Upper lobe of left lung (tissue), 6 donors: ENCODE measurements around the gene TBC1D9. TPM values are rescaled to one million over a fixed set of nuclear protein-coding genes. Genes with fewer than 3 reads are reported as not detected.

ENCODE experiments used
- ATAC-seq, 2 donors: fragments of 200-7000 bp; cut with Tn5 transposase; one replicate each; pipeline ENCODE4 v1.9.1; 2022; ENCODE audit warnings: mild to moderate bottlenecking in 2 of 2, moderate library complexity in 2 of 2; ENCODE audit not compliant: low FRiP score in 2 of 2
- DNase-seq, 2 donors: peaks; one replicate each; pipeline ENCODE4 v3.0.0-alpha.2; 2019 to 2020
- H3K27ac ChIP-seq, 4 donors: fragments of 200-600 bp; sonication (generic); one replicate each; pipeline ENCODE4 v1.5.1; 2016 to 2019
- H3K27me3 ChIP-seq, 4 donors: fragments of 200-600 bp; sonication (generic); one replicate each; pipeline ENCODE4 v1.5.1; 2017 to 2019
- H3K36me3 ChIP-seq, 4 donors: fragments of 200-600 bp; sonication (generic); one replicate each; pipeline ENCODE4 v1.5.1; 2016 to 2019
- H3K4me1 ChIP-seq, 4 donors: fragments of 200-600 bp; sonication (generic); one replicate each; pipeline ENCODE4 v1.5.1; 2018 to 2019
- H3K4me3 ChIP-seq, 4 donors: fragments of 200-600 bp; sonication (generic); one replicate each; pipeline ENCODE4 v1.5.1; 2017 to 2019; ENCODE audit warnings: mild to moderate bottlenecking in 2 of 4, moderate library complexity in 1 of 4
- H3K9me3 ChIP-seq, 4 donors: fragments of 200-600 bp; sonication (generic); one replicate each; pipeline ENCODE4 v1.5.1; 2018 to 2019
- EP300 ChIP-seq, 4 donors: sonication (generic); formaldehyde crosslinking; IDR thresholded peaks; one replicate each; pipeline ENCODE4 v1.5.1; 2017; ENCODE audit warnings: antibody characterized with exemption in 4 of 4, control low read depth in 2 of 4
- POLR2A ChIP-seq, 4 donors: fragments of 450-650 bp; IDR thresholded peaks; one replicate each; pipeline ENCODE4 v1.5.1; 2016 to 2017; ENCODE audit warnings: antibody characterized with exemption in 4 of 4, mild to moderate bottlenecking in 2 of 4
- POLR2AphosphoS5 ChIP-seq, 2 donors: sonication (generic); formaldehyde crosslinking; IDR thresholded peaks; one replicate each; pipeline ENCODE4 v1.5.1; 2017; ENCODE audit warnings: antibody characterized with exemption in 2 of 2
- WGBS, 2 donors: methylation state at CpG; one replicate each; pipeline ENCODE4 v1.1.5; 2017 to 2018; 5-methylcytosine and 5-hydroxymethylcytosine counted together
- total RNA-seq, 6 donors: library from RNA; depleted of rRNA in 4 of 6; stranded (reverse); fragments of >200 nt in 4 of 6; gene quantifications; one replicate each; pipeline versions ENCODE4 v1.1.0 to v1.2.1, GENCODE V29; 2016 to 2021
- TF ChIP-seq, protein P1 (sequence below), 6 experiments: fragments of 450-650 bp in 4 of 6; fragments of 200-600 bp in 2 of 6; sonication (generic) in 2 of 6; IDR thresholded peaks; one replicate each; pipeline ENCODE4 v1.5.1; 2016 to 2019; ENCODE audit warnings: antibody characterized with exemption in 6 of 6
- donor health status: DM: no; HTN: no; CAD: no; lungs with moderate emphysema.
- donor health status: DM: no; HTN: yes; CAD: no; lungs with severe emphysema.

The TBC1D9 gene
- total RNA-seq, 6 donors from 2014 or later = 33.7 to 41.9 (median 38.1) TPM

DNA sequence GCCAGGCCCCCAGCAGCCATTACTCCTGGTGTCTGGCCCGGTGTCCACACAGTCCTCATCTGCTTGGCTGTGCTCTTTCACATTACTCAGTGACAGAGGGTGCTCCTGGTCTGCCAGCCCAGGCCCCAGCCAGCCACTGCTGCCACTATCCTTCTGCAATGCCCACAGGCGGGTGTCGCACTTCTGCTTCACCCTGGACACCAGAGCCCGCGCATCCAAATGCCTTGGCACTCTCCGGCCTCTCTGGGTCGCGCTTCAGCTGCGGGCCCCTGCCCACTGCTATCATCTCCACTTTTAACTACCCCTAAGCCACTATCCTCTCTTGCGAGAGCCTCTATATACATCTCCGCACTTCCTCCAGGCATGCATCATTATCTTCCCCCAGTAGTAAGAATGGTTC, 111.0 kb downstream of the TBC1D9 start:
- peak in 1 of 2 donors; percentile 60 for DNase-seq
- H3K27me3 ChIP-seq = no peaks in the 10 kb centered on the region
- peaks cover 0 to 13% (median 7%) of the 10 kb centered on the region in 4 donors for H3K4me1 ChIP-seq
- peak in 1 of 2 donors; percentile 4 for ATAC-seq
- WGBS, 2 donors = 95 to 96% methylated on average over 10 to 11 of the region's 11 CpGs
- peaks cover 0 to 36% (median 19%) of the 10 kb centered on the region in 4 donors for H3K36me3 ChIP-seq
- H3K4me3 ChIP-seq = no peak overlapping the region
- H3K9me3 ChIP-seq = no peaks in the 10 kb centered on the region
- H3K27ac ChIP-seq = no peak overlapping the region
- TF ChIP-seq POLR2A (IDR thresholded peaks at IDR 0.05) = no peak
- no peak for TF ChIP-seq EP300 (IDR thresholded peaks at IDR 0.05)
- TF ChIP-seq, protein P1, sequence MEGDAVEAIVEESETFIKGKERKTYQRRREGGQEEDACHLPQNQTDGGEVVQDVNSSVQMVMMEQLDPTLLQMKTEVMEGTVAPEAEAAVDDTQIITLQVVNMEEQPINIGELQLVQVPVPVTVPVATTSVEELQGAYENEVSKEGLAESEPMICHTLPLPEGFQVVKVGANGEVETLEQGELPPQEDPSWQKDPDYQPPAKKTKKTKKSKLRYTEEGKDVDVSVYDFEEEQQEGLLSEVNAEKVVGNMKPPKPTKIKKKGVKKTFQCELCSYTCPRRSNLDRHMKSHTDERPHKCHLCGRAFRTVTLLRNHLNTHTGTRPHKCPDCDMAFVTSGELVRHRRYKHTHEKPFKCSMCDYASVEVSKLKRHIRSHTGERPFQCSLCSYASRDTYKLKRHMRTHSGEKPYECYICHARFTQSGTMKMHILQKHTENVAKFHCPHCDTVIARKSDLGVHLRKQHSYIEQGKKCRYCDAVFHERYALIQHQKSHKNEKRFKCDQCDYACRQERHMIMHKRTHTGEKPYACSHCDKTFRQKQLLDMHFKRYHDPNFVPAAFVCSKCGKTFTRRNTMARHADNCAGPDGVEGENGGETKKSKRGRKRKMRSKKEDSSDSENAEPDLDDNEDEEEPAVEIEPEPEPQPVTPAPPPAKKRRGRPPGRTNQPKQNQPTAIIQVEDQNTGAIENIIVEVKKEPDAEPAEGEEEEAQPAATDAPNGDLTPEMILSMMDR (IDR thresholded peaks at IDR 0.05) = no peak
- no peak for TF ChIP-seq POLR2AphosphoS5 (IDR thresholded peaks at IDR 0.05)

DNA sequence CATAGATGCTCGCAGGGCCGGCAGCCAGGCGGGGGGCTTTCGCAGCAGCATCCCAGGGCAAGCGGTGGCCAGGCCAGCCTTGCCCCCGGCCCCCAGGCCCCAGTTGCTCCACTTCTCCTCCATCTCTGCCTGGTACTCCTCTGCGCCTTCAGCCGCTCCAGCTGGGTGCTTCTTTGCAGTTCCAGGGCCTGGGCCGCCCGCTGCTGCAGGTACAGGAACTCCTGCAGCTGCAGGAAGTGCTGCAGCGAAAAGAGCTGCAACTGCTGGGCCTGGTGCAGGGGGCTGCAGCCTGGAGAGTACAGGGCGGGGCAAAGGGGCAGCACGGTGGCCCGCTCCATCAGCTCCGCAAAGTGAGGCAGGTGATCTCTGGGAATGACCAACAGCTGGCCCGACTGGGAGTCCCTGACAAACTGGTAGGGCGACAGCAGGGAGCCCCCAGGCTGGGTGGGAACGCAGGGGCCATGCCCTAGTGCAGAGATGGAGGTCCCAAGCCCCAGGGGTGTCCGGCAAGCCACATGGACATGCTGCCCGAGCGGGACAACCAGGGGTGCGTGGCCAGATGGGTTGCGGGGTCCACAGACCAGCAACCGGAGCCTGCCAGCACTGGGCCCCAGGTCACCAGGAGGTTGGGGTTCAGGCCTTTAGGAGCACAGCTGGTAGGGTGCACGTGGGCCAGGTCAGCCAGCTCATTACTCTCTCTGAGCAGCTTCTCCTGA, 111.6 kb downstream of the TBC1D9 start:
- TF ChIP-seq POLR2A (IDR thresholded peaks at IDR 0.05) = no peak
- TF ChIP-seq, protein P1 (IDR thresholded peaks at IDR 0.05) = no peak
- no peak for TF ChIP-seq POLR2AphosphoS5 (IDR thresholded peaks at IDR 0.05)
- Histone ChIP-seq H3K27ac (no peak overlapping the region), H3K27me3 (no peaks in the 10 kb centered on the region), H3K4me1 (peaks cover 0 to 13% (median 7%) of the 10 kb centered on the region in 4 donors), H3K36me3 (peaks cover 0 to 36% (median 19%) of the 10 kb centered on the region in 4 donors), H3K9me3 (no peaks in the 10 kb centered on the region), H3K4me3 (no peak overlapping the region)
- WGBS, 2 donors = 94% methylated on average over 22 of the region's 25 CpGs; no CpG with 5 or more reads in 1 of the 2 donors
- ATAC-seq (peak in 1 of 2 donors; percentile 3), DNase-seq (peak in 1 of 2 donors; percentile 79)

DNA sequence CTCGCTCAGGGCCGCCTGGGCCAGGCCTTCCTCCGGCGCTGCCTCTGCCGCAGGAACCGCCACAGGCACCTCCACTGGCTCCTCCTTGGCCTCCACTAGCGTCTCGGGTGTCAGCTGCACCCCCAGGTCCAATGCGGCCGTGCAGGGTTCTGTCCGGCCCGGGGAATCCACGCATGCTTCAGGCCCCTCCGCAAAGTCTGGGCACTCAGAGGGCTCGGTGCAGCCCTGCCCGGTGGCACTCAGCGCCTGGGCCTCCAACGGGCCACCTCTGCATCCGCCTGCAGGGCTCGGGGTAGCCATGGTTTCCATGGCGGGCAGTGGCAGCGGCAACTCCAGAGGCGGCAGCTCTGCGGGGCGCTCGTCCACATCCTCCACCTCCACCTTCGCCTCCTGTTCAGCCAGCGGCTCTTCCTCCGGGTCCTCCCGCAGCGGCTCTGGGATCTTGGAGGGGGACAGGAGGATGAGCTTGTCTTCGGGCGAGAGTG, 112.6 kb downstream of the TBC1D9 start:
- DNase-seq (peak in 1 of 2 donors; percentile 82), ATAC-seq (no peak)
- Histone ChIP-seq H3K4me1 (peaks cover 0 to 13% (median 7%) of the 10 kb centered on the region in 4 donors), H3K27ac (no peak overlapping the region), H3K9me3 (no peaks in the 10 kb centered on the region), H3K4me3 (no peak overlapping the region), H3K36me3 (peaks cover 0 to 37% (median 19%) of the 10 kb centered on the region in 4 donors), H3K27me3 (no peaks in the 10 kb centered on the region)
- TF ChIP-seq, protein P1 (IDR thresholded peaks at IDR 0.05) = no peak
- no peak for TF ChIP-seq EP300 (IDR thresholded peaks at IDR 0.05)
- no peak for TF ChIP-seq POLR2AphosphoS5 (IDR thresholded peaks at IDR 0.05)
- no peak for TF ChIP-seq POLR2A (IDR thresholded peaks at IDR 0.05)
- WGBS, 2 donors = 96 to 97% methylated on average over 23 of the region's 33 CpGs

DNA sequence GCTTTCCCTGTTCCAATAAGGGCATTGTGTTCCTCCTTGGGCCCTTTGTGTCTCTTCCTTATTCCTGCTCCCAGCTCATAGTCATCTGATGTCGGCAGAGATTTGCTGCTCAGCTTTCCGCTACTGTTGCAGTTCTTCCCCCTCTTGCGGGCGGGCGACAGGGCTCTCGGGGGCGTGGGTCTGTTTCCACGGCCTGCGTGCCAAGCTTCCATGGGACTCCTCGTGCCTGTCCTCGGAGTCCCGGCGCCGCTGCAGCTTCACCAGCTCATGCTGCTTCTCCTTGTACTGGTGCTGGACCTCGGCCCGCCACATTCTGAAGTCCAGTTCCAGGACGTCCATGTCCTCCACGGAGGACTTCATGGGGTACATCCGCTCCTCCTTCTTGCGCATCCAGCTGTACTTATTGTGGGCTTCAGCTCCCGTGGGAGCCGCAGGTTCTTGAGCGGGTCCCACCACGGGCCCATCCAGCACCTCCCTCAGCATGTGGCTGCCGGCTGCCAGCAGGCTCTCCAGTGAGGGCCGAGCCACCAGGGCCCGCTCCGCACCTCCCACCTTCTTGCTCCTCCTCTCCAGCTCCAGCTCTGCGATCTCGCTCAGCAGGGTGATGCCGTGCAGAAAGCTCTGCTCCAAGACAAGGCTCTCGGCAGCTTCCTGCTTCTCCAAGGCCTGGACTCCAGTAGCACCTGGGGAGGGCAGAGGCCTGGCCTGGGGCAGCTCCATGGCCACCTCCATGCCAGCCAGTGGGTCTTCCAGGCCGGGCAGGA, 113.3 kb downstream of the TBC1D9 start:
- peaks cover 0 to 13% (median 7%) of the 10 kb centered on the region in 4 donors for H3K4me1 ChIP-seq
- no peaks in the 10 kb centered on the region for H3K27me3 ChIP-seq
- DNase-seq = peak in 1 of 2 donors; percentile 79
- no peak overlapping the region for H3K4me3 ChIP-seq
- WGBS, 2 donors = 95 to 97% methylated on average over 23 to 29 of the region's 33 CpGs
- H3K36me3 ChIP-seq = peaks cover 0 to 37% (median 19%) of the 10 kb centered on the region in 4 donors
- H3K9me3 ChIP-seq = no peaks in the 10 kb centered on the region
- ATAC-seq = no peak
- H3K27ac ChIP-seq = peak overlapping the region; percentile 21 to 78 (median 51)
- TF ChIP-seq POLR2AphosphoS5 (IDR thresholded peaks at IDR 0.05) (no peak), POLR2A (IDR thresholded peaks at IDR 0.05) (no peak), EP300 (IDR thresholded peaks at IDR 0.05) (no peak)
- TF ChIP-seq, protein P1 (IDR thresholded peaks at IDR 0.05) = no peak
